Breast epithelium (tissue), 4 donors: ENCODE data around the gene ZPBP. TPM values are rescaled to one million over a fixed set of nuclear protein-coding genes. Genes with fewer than 3 reads are reported as not detected.

Experiments used
- DNase-seq, 2 donors: peaks; one replicate each; pipeline ENCODE4 v3.0.0-alpha.2; 2019; ENCODE audit warnings: low spot score in 2 of 2
- H3K27ac ChIP-seq, 2 donors: fragments of 200-600 bp; sonication (generic) in 1 of 2; one replicate each; pipeline ENCODE4 v1.5.1; 2016 to 2019; ENCODE audit warnings: mild to moderate bottlenecking in 1 of 2
- H3K27me3 ChIP-seq, 2 donors: fragments of 200-600 bp; sonication (generic) in 1 of 2; one replicate each; pipeline versions ENCODE4 v1.5.1 to v1.6.0; 2017 to 2019; ENCODE audit warnings: control low read depth in 1 of 2, mild to moderate bottlenecking in 1 of 2
- H3K36me3 ChIP-seq: fragments of 200-600 bp; one replicate; pipeline ENCODE4 v1.5.1; 2019
- H3K4me1 ChIP-seq, 2 donors: fragments of 200-600 bp; sonication (generic); one replicate each; pipeline ENCODE4 v1.5.1; 2016 to 2019; ENCODE audit warnings: control low read depth in 1 of 2
- H3K4me3 ChIP-seq, 3 donors: fragments of 200-600 bp; sonication (generic); 1 replicate in 2 of 3; 2 replicates in 1 of 3; pipeline ENCODE4 v1.5.1; 2016 to 2019; ENCODE audit warnings: mild to moderate bottlenecking in 3 of 3, moderate library complexity in 2 of 3
- H3K9me3 ChIP-seq, 2 donors: fragments of 200-600 bp; sonication (generic) in 1 of 2; one replicate each; pipeline ENCODE4 v1.5.1; 2016 to 2019; ENCODE audit warnings: control low read depth in 1 of 2
- CTCF ChIP-seq, 3 donors: fragments of 450-650 bp; IDR thresholded peaks; one replicate each; pipeline ENCODE4 v1.5.1; 2016 to 2017; ENCODE audit warnings: antibody characterized with exemption in 3 of 3, mild to moderate bottlenecking in 3 of 3, moderate library complexity in 3 of 3
- POLR2A ChIP-seq: fragments of 450-650 bp; IDR thresholded peaks from one replicate; pipeline ENCODE4 v1.6.1; 2016; ENCODE audit warnings: antibody characterized with exemption, mild to moderate bottlenecking, moderate library complexity
- POLR2AphosphoS5 ChIP-seq, 3 donors: sonication (generic); formaldehyde crosslinking; IDR thresholded peaks; one replicate each; pipeline ENCODE4 v1.6.1; 2017; ENCODE audit warnings: antibody characterized with exemption in 3 of 3
- intact Hi-C: fragments of 100-400 bp; cut with DNase I; formaldehyde crosslinking; loops from one replicate; pipeline ENCODE4 v1.15.1; 2023; ENCODE audit warnings: low total_unique reads
- total RNA-seq, 3 donors: library from RNA; depleted of rRNA; stranded (reverse); fragments of >200 nt; gene quantifications; one replicate each; pipeline ENCODE4 v1.1.0, GENCODE V29; 2016

The ZPBP gene
- not detected for total RNA-seq

GRCh38 chr7:50092579-50093491 lies at the start of gene ZPBP:
TSS of gene ZPBP (minus strand) at chr7:50093246. CDS start at chr7:50093194, 52 bp downstream.
- TF ChIP-seq POLR2A: no peak
- TF ChIP-seq CTCF (IDR thresholded peaks at IDR 0.05): peak in 2 of 3 donors; percentile 64 to 69
- TF ChIP-seq POLR2AphosphoS5 (IDR thresholded peaks at IDR 0.05): no peak
- Histone ChIP-seq H3K27me3 (no peaks in the 10 kb centered on the region), H3K36me3 (no peaks in the 10 kb centered on the region), H3K4me3 (peak within 1 kb of the TSS; percentile 14 to 69 (median 53)), H3K27ac (peak within 1 kb of the TSS; percentile 15 to 38), H3K4me1 (no peaks in the 10 kb centered on the region), H3K9me3 (no peaks in the 10 kb centered on the region)
- no peak for DNase-seq
- intact Hi-C loops: no loop called here

- Histone ChIP-seq H3K4me1 (no peaks in the 10 kb centered on the region), H3K4me3 (no peak overlapping the region), H3K27me3 (no peaks in the 10 kb centered on the region), H3K36me3 (no peaks in the 10 kb centered on the region), H3K27ac (no peak overlapping the region), H3K9me3 (no peaks in the 10 kb centered on the region)
- DNase-seq: no peak
- TF ChIP-seq CTCF (IDR thresholded peaks at IDR 0.05) (peak; percentile 9 to 57 (median 55)), POLR2A (no peak), POLR2AphosphoS5 (IDR thresholded peaks at IDR 0.05) (no peak)
- intact Hi-C loops: loop anchor here (10.0 kb wide), 1 partner anchor 222 kb away; no protein-coding TSS in a partner anchor
Measured at GRCh38 chr7:50142425-50143017, 49.5 kb upstream of the ZPBP start.

GRCh38 chr7:50141854-50142253 lies 48.8 kb upstream of the ZPBP start:
- no peak overlapping the region for H3K4me3 ChIP-seq
- H3K27ac ChIP-seq: no peak overlapping the region
- H3K27me3 ChIP-seq: no peaks in the 10 kb centered on the region
- no peak for DNase-seq
- no peaks in the 10 kb centered on the region for H3K4me1 ChIP-seq
- TF ChIP-seq POLR2AphosphoS5 (IDR thresholded peaks at IDR 0.05): no peak
- TF ChIP-seq CTCF (IDR thresholded peaks at IDR 0.05): no peak
- TF ChIP-seq POLR2A: no peak
- H3K9me3 ChIP-seq: no peaks in the 10 kb centered on the region
- intact Hi-C loops: loop anchor here (10.0 kb wide), 1 partner anchor 223 kb away; no protein-coding TSS in a partner anchor
- H3K36me3 ChIP-seq: no peaks in the 10 kb centered on the region

- Histone ChIP-seq H3K4me3 (no peak overlapping the region), H3K27ac (no peak overlapping the region), H3K4me1 (no peaks in the 10 kb centered on the region), H3K36me3 (no peaks in the 10 kb centered on the region), H3K27me3 (no peaks in the 10 kb centered on the region), H3K9me3 (no peaks in the 10 kb centered on the region)
- TF ChIP-seq POLR2AphosphoS5 (IDR thresholded peaks at IDR 0.05): no peak
- TF ChIP-seq CTCF (IDR thresholded peaks at IDR 0.05): no peak
- no peak for TF ChIP-seq POLR2A
- DNase-seq: no peak
- intact Hi-C loops: loop anchor here (10.0 kb wide), 1 partner anchor 224 kb away; no protein-coding TSS in a partner anchor
Measured at GRCh38 chr7:50141131-50141530, 48.1 kb upstream of the ZPBP start.

- no peaks in the 10 kb centered on the region for H3K27me3 ChIP-seq
- TF ChIP-seq POLR2A (no peak), CTCF (IDR thresholded peaks at IDR 0.05) (no peak), POLR2AphosphoS5 (IDR thresholded peaks at IDR 0.05) (no peak)
- no peaks in the 10 kb centered on the region for H3K9me3 ChIP-seq
- no peaks in the 10 kb centered on the region for H3K36me3 ChIP-seq
- H3K27ac ChIP-seq: no peak overlapping the region
- no peaks in the 10 kb centered on the region for H3K4me1 ChIP-seq
- no peak overlapping the region for H3K4me3 ChIP-seq
- DNase-seq: no peak
- intact Hi-C loops: loop anchor here (10.0 kb wide), 1 partner anchor 224 kb away; no protein-coding TSS in a partner anchor
Measured at GRCh38 chr7:50140688-50141087, 47.6 kb upstream of the ZPBP start.
